Esophagus mucosa (tissue), 1 donor: Measurements from ENCODE around the gene CELSR1. TPM values are rescaled to one million over a fixed set of nuclear protein-coding genes. Genes with fewer than 3 reads are reported as not detected.

Experiments
- ATAC-seq: fragments of 200-7000 bp; cut with Tn5 transposase; one replicate; pipeline ENCODE4 v1.9.1; 2020
- total RNA-seq: library from RNA; stranded (reverse); gene quantifications from one replicate; pipeline ENCODE4 v1.2.4, GENCODE V29; 2023
- donor health status: DM: yes; HTN: yes; CAD: no.

The CELSR1 gene
- total RNA-seq, 1 donor from 2014 or later = 36.0 TPM

- no peak for ATAC-seq
Observed at GRCh38 chr22:46551321-46551720, 13.9 kb upstream of the CELSR1 start.

GRCh38 chr22:46549971-46550641 is 12.7 kb upstream of the CELSR1 start:
- no peak for ATAC-seq

- ATAC-seq = no peak
Observed at GRCh38 chr22:46549563-46549840, 12.1 kb upstream of the CELSR1 start.

- ATAC-seq = peak; percentile 69
Observed at GRCh38 chr22:46547883-46548244, 10.4 kb upstream of the CELSR1 start.

DNA sequence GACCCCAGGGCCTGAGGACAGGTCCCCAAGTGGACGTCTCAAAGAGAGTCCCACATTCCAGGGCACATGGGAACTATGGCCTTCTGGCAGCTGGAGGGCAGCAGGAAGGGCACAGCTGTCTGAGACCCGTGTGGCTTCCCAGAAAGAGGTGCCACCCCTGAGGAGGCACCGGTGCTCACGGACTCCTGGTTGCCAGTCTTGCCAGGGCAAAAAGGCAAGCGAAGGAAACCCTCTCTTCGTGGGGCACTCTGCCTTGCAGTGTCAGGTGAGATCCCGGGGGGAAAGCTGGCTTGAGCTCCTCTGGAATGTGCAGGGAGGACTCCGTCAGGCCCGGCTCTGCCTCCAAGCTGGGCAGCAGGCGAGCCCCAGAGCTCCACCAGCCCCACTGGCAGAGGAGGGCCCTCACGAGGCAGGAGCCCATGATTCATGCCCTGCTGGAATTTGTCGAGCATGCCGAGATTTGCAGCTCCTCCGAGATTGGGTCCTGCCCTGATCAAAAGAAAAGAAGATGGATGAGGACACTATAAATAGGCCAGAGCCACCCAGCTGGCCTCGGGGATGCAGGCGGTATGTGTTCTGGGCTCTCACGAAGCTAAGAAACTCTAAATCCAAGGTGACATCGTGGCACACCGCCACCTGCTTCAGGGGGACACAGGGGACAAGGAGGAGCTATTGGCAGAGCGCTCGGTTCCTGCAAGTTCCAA is 9.9 kb upstream of the CELSR1 start:
- peak; percentile 74 for ATAC-seq

- ATAC-seq = peak; percentile 3
Observed at GRCh38 chr22:46546466-46547178, 9.2 kb upstream of the CELSR1 start.

- ATAC-seq = peak; percentile 4
Observed at GRCh38 chr22:46545086-46545792, 7.8 kb upstream of the CELSR1 start.

DNA sequence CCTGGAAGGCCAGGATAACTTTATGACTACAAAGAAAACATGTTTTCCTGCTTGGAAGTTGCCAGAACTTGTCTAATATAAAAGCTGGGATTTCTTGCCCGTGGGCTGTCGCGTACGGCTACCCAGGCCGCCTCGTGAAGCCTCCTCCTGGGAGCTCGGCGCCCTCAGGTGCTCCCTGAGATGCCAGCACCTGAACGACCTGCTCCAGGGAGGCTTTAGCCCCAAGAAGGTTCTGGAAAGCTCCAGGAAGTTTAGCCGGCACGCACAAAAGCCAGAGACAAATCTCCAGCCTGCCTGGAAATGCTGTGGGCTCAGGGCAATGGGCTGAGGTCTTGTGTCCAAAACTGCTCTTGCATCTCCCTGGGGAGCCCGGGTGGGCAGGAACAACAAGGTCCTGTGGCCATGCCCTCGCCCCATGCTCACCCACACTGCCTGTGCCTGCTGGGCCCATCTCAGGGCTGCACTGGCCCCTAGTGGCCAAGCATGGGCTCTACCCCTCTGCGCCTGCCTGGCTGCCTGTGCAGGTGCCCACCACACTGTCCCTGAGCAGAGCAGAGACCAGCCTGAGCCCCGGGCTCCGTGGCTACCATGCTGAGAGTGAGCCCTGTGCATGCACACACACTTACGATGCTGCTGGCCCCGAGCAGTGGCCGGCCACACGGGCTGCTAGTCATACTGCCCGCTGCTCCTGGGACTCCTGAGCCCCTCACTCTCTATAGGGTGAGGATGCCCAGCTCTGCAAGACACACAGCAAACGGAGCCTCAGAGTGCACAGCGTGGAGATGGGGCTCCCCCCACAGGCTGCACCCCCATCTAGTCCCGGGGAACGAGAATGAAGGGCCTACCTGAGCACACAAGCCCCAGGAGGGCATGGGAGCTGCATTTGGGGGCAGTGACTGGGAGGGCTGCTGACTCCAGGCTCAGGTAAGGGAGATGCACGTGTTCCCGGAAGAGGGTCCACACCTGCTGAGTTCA is 4.9 kb upstream of the CELSR1 start:
- ATAC-seq = peak; percentile 67

- ATAC-seq = no peak
Observed at GRCh38 chr22:46541536-46541935, 4.1 kb upstream of the CELSR1 start.

- no peak for ATAC-seq
Observed at GRCh38 chr22:46540874-46541273, 3.5 kb upstream of the CELSR1 start.

DNA sequence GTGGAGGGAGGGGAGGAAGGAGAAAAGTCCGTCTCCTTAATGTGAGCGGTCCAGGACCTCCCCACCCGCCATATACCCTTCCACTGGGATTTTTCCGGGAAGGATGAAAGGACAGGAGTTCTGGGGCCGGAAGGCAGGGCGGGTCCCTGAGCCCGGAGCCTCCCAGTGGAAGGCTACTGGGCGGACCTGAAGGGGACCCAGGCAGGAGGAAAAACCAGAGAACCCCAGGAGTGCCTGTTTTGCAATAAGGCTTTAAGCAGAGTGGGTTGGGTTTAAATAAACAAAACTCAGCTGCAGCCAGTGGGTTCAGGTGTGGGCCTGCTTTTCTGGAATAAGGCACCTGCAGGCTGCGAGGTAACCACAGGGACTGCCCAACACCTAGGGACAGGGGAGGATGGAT is 1.7 kb upstream of the CELSR1 start:
- peak; percentile 36 for ATAC-seq

GRCh38 chr22:46538814-46539160 is 1.4 kb upstream of the CELSR1 start:
- peak; percentile 30 for ATAC-seq

- ATAC-seq = peak; percentile 13
Observed at GRCh38 chr22:46537946-46538813, 760 bp upstream of the CELSR1 start.

DNA sequence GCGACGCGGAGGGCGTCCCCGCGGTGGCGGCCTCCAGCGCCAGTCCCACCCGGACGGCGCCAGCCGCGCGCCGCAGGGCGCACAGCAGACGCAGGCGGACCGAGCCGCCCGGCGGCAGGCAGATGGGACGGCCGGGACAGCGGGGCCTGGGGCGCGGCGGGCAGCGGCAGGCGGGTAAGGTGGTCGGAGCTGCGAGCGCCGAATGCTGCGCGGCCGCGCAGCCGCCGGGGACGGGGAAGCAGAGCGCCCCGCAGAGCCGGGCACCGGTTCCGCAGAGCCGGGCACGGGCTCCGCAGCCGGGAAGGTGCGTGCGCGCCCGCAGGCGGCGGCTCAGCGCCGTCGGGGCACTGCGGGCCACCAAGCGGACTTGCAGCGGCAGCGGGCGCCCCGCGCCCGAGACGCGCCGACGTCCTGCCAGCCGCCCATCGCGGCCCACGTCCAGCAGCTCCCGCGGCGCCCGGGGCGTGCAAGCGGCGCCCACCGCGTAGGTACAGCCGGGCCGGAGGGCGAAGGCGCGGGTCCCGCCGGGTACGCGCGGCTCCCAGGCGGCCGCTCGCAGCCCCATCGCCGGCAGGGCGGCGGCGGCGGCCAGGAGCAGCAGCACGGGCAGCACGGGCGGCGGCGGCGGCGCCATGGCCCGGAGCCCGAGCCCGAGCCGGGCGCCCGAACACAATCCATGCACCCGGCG is 739 bp downstream of the CELSR1 start:
- ATAC-seq = no peak

DNA sequence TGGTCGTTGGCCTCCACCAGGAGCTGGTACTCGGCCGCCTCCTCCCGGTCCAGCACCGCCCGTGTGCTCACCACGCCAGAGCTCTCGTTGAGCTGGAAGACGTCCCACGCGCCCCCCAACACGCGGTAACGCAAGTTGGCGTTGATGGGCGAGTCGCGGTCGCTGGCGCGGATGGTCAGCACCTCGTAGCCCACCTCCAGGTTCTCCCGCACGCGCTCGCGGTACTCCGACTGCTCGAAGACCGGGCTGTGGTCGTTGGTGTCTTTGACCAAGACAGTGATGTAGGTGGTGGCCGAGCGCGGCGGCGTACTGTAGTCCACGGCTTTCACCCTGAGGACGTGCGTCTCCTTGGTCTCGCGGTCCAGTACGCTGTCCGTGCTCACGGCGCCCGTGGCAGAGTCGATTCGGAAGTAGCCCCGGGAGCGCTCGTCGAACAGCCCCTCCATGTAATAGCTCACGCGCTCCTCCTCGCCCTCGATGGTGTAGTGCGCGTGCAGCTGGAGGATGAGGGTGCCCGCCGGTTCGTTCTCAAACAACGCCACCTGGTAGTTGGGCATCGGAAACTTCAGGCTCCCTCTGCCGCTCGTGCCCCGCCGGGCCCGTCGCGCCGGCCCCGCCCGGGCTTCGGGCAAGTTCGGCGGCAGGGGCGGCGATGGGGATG is 1.4 kb downstream of the CELSR1 start:
- ATAC-seq = no peak

- ATAC-seq = no peak
Observed at GRCh38 chr22:46534901-46535630, 2.4 kb downstream of the CELSR1 start.

DNA sequence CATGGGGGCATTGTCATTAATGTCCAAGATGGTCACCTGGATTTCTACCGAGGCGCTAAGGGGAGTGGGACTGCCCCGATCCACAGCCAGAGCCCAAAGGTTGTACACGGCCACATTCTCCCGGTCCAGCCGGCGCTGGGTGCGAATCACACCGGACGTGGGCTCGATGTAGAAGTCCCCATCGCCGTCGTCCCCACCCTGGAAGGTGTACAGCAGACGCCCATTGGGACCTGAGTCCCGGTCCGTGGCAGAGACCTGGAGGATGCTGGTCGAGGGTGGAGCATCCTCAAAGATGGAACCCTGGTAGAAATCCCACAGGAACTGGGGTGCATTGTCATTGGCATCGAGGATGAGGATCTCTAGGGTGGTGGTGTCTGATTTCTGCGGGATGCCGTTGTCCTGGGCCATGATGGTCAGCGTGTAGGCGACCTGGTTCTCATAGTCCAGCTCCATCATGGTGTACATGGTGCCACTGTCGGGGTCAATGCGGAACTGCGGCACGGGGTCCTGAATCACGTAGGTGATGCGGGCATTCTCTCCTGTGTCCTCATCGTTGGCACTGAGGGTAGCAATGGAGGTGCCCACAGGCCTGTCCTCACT is 3.1 kb downstream of the CELSR1 start:
- ATAC-seq = no peak

GRCh38 chr22:46533070-46533833 is 4.2 kb downstream of the CELSR1 start:
- peak; percentile 35 for ATAC-seq
